Measurements from ENCODE around the gene HSBP1L1. TPM values are rescaled to one million over a fixed set of nuclear protein-coding genes. Genes with fewer than 3 reads are reported as not detected.

HSBP1L1 gene
- total RNA-seq, 1 experiment from 2014 or later = 41.4 TPM

DNA sequence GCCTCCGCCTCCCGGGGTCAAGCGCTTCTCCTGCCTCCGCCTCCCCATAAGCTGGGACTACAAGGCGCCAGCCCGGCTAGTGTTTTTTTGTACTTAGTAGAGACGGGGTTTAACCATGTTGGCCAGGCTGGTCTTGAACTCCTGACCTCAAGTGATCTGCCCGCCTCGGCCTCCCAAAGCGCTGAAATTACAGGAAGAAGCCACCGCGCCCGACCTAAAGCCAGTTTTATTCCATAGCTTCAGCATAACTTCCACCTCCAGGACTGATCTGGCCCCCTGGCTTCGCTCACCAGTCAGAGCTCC, 24.7 kb downstream of the HSBP1L1 start:
- H3K36me3 ChIP-seq (ENCODE audit: control insufficient read depth in 1 of 2, insufficient read depth in 2 of 2, low read length in 2 of 2) = peaks cover 12 to 22% of the 10 kb centered on the region in 2 experiments; a peak in 3 of 4 replicates
- intact Hi-C loops (cut with micrococcal nuclease) = loop anchor here (1.0 to 10.0 kb wide), 2 partner anchors 44 to 126 kb away; no protein-coding TSS in a partner anchor
- TF ChIP-seq ZNF274 (IDR thresholded peaks at IDR 0.05; ENCODE audit: low read depth, low read length) = no peak
- TF ChIP-seq ATF3 (IDR thresholded peaks at IDR 0.05) = no peak
- no peak for TF ChIP-seq POLR2AphosphoS5 (IDR thresholded peaks at IDR 0.05; ENCODE audit: low read depth, low read length)
- no peak for TF ChIP-seq CEBPB (IDR thresholded peaks at IDR 0.05; ENCODE audit: low read depth)
- TF ChIP-seq, protein P1, sequence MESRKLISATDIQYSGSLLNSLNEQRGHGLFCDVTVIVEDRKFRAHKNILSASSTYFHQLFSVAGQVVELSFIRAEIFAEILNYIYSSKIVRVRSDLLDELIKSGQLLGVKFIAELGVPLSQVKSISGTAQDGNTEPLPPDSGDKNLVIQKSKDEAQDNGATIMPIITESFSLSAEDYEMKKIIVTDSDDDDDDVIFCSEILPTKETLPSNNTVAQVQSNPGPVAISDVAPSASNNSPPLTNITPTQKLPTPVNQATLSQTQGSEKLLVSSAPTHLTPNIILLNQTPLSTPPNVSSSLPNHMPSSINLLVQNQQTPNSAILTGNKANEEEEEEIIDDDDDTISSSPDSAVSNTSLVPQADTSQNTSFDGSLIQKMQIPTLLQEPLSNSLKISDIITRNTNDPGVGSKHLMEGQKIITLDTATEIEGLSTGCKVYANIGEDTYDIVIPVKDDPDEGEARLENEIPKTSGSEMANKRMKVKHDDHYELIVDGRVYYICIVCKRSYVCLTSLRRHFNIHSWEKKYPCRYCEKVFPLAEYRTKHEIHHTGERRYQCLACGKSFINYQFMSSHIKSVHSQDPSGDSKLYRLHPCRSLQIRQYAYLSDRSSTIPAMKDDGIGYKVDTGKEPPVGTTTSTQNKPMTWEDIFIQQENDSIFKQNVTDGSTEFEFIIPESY (IDR thresholded peaks at IDR 0.05; ENCODE audit: extremely low read depth, insufficient replicate concordance, low read length) = no peak
- no peak for TF ChIP-seq ZFX (IDR thresholded peaks at IDR 0.05)
- TF ChIP-seq RAD21 (IDR thresholded peaks at IDR 0.05; ENCODE audit: low read depth) = no peak; the same call in 1 of the 2 replicates
- TF ChIP-seq YY1 (IDR thresholded peaks at IDR 0.05; ENCODE audit: extremely low read depth, insufficient replicate concordance, low read depth, low read length) = no peak
- TF ChIP-seq JUND (IDR thresholded peaks at IDR 0.05) = no peak
- TF ChIP-seq SRF (IDR thresholded peaks at IDR 0.05; ENCODE audit: low read depth) = no peak
- no peak for TF ChIP-seq SP1 (IDR thresholded peaks at IDR 0.05; ENCODE audit: low read depth)
- no peak for TF ChIP-seq ELF1 (IDR thresholded peaks at IDR 0.05; ENCODE audit: borderline replicate concordance, low read depth)
- no peak for TF ChIP-seq TCF7L2 (IDR thresholded peaks at IDR 0.05; ENCODE audit: borderline replicate concordance, extremely low read depth, insufficient read depth, insufficient read length)
- TF ChIP-seq CBX3 (IDR thresholded peaks at IDR 0.05; ENCODE audit: low read depth) = no peak
- TF ChIP-seq MAX (IDR thresholded peaks at IDR 0.05) = no peak
- TF ChIP-seq CTCF (IDR thresholded peaks at IDR 0.05 in 2 of 3, conservative IDR thresholded peaks at IDR 0.05 in 1 of 3; ENCODE audit: borderline replicate concordance in 1 of 3, insufficient read depth in 1 of 3, low read depth in 2 of 3, low read length in 2 of 3) = no peak
- TF ChIP-seq REST (IDR thresholded peaks at IDR 0.05; ENCODE audit: low read depth) = no peak
- H3K4me2 ChIP-seq (ENCODE audit: low read length) = peak overlapping the region; percentile 78
- ChIA-PET POLR2A (interaction anchor here (1.1 to 3.4 kb wide), 3 partner anchors 22 to 45 kb away, joined by 3 to 16 read pairs (median 5); partner anchors contain the start of genes HSBP1L1 and RBFA), RAD21 (ENCODE audit: low non-redundant PET in 1 of 2, low total read pairs in 2 of 2, uncharacterized antibody in 2 of 2, unreplicated experiment in 2 of 2) (interaction anchor here in 1 of 2 experiments (1.2 kb wide), 1 partner anchor 46 kb away, joined by 3 read pairs; no protein-coding TSS in a partner anchor), CTCF (interaction anchor here (1.0 kb wide), 1 partner anchor 21 kb away, joined by 3 read pairs; no protein-coding TSS in a partner anchor)
- no peaks in the 10 kb centered on the region for H3K9me3 ChIP-seq (ENCODE audit: control insufficient read depth in 1 of 2, insufficient read depth in 1 of 2, low read depth in 1 of 2, low read length in 2 of 2)
- no peaks in the 10 kb centered on the region for H3K9me2 ChIP-seq (ENCODE audit: insufficient read depth)
- H2AFZ ChIP-seq (ENCODE audit: low read depth, low read length, poor library complexity, severe bottlenecking) = no peak overlapping the region
- H3K27ac ChIP-seq (ENCODE audit: low read depth, low read length) = peak overlapping the region; percentile 97
- DNase-seq (ENCODE audit: low read depth, low spot score) (no peak), ATAC-seq (peak; percentile 48)
- BruUV-seq (replicated peaks) = no TSS peak
- peak overlapping the region; percentile 97 for H3K9ac ChIP-seq (ENCODE audit: low read length)
- H3K4me1 ChIP-seq (ENCODE audit: control insufficient read depth in 1 of 2, insufficient read depth in 2 of 2, low read length in 2 of 2) = peaks cover 8 to 23% of the 10 kb centered on the region in 2 experiments
- H3K27me3 ChIP-seq (ENCODE audit: insufficient read depth, low read length) = no peaks in the 10 kb centered on the region
- peaks cover 42% of the 10 kb centered on the region for H3K79me2 ChIP-seq (ENCODE audit: insufficient read depth, low read length)
- H3K4me3 ChIP-seq (replicated peaks in 1 of 2; ENCODE audit: low read depth in 1 of 2, low read length in 2 of 2) = peak overlapping the region; percentile 59 to 83
- H4K20me1 ChIP-seq (ENCODE audit: insufficient read depth) = peaks cover 25% of the 10 kb centered on the region; the same call in 1 of the 2 replicates
